ENCODE results near the gene GRAMD4.
"Not testable (repeated sequence)": the region's sequence is repeated elsewhere in the genome, so short reads cannot be mapped to it uniquely, and the experiment has no call there.

Gene GRAMD4

DNA sequence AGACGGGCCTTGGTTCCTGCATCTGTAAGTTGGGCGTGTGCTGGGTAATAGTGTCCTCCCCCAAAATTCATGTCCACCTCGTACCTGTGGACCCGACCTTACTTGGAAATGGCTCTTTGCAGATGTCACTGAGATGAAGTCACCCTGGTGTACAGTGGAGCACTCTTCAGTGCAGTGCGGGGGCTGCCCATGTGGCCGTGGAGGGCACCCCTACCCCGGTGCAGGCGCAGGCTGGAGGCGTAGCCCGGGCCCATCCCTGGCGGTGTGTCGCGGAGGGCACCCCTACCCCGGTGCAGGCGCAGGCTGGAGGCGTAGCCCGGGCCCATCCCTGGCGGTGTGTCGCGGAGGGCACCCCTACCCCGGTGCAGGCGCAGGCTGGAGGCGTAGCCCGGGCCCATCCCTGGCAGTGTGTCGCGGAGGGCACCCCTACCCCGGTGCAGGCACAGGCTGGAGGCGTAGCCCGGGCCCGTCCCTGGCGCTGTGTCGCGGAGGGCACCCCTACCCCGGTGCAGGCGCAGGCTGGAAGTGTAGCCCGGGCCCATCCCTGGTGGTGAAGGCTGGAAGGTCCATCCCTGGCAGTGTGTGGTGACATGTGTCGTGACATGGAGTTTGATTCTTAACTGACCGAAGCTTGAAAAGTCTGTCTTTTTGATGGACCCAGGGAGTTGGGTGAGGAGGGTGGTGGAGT lies 1.2 kb downstream of the GRAMD4 start:
- not testable (repeated sequence) for DNase-seq

DNA sequence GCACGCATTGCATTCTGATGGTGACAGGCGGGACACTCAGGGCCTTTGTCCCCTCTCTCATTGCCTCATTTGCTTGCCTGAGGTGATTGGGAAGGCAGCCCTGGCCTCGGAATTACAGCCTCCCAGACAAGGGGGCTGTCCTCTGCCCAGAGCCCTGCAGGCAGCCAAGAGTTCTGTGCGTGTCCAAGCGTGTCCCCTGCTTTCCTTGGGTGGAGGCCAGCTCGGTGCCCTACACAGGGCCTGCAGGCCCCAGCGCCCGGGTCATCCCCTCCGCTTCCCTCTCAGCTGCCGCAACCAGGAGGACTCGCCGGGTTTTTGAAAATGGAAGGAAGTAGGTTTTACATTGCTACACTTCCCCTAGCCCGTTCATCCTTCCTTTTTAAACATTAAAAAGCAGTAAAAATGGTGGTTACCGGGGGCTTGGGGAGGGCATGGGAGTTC lies 1.9 kb downstream of the GRAMD4 start:
- DNase-seq = no peak

DNA sequence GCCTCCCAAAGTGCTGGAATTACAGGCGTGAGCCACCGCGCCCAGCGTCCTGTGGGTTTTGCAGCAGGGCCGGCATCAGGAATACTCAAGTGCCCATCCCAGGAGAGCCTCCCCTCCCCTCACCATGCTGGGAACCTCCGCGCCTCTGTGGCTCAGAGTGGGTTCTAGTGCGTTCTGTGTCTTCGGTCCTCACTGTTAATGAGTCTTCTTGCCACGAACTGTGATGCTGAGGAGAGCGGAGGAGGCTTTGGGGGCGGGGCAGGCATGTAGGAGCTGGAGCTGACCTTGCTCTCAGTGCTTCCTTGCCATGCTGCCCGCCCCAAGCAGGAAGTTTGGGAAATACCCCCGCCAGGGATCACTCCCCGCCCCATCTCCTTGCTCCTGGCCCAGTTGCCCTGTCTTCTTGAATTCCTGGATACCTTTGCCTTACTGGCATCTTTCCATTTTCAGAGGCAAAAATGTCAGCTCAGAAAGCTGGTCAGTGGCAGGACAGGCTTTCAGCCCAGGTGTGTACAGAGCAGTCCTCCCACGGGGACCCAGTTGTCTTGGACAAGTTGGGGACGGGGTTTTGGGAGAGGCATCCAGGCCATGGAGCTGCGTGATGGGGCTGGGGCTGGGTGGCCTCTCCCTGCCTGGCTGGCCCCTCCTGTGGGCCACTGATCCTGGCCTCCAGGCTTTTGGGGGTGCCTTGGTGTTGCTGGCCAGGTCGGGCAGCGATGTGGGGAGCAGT lies 5.1 kb downstream of the GRAMD4 start:
- DNase-seq = no peak

DNA sequence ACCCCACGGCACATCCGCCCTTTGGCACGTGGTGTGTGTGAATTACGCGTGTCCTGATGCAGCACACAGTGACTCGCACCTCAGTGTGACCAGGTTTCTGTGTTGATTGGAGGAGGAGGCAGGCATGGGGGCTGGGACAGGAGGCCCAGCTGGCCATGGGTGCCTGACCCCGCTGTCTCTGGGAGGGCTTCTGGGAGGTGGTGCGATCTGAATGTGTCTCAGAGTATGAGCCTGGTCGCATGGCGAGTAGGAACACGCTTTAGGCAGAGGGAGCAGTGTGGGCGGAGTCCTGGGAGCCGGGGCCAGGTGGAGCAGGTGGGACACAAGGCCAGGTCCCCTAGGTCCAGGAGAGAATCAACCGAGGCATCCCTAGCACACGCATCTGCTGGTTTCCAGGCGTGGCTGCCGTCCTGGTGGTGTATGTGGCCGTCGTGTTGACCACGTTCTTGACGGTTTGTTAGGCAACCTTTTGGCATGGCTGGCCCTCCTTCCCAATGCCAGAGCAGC lies 5.7 kb downstream of the GRAMD4 start:
- no peak for DNase-seq

DNA sequence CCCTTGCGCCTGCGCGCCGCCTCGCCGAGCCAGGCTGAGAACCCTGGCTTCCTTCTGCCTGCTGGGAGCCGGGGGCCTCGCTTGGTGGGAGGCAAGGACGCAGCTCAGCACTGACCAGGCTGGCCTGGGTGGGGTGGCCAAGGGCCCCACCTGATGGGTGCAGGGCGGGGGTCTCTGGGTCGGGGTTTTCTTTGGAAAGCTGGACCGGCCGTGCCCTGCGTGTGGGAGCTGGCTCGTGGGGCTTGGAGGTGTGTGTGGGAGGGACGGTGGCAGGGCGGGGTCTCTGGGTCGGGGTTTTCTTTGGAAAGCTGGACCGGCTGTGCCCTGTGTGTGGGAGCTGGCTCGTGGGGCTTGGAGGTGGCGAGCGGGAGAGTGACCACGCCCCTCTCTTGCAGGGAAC lies 6.2 kb downstream of the GRAMD4 start:
- no peak for DNase-seq

DNA sequence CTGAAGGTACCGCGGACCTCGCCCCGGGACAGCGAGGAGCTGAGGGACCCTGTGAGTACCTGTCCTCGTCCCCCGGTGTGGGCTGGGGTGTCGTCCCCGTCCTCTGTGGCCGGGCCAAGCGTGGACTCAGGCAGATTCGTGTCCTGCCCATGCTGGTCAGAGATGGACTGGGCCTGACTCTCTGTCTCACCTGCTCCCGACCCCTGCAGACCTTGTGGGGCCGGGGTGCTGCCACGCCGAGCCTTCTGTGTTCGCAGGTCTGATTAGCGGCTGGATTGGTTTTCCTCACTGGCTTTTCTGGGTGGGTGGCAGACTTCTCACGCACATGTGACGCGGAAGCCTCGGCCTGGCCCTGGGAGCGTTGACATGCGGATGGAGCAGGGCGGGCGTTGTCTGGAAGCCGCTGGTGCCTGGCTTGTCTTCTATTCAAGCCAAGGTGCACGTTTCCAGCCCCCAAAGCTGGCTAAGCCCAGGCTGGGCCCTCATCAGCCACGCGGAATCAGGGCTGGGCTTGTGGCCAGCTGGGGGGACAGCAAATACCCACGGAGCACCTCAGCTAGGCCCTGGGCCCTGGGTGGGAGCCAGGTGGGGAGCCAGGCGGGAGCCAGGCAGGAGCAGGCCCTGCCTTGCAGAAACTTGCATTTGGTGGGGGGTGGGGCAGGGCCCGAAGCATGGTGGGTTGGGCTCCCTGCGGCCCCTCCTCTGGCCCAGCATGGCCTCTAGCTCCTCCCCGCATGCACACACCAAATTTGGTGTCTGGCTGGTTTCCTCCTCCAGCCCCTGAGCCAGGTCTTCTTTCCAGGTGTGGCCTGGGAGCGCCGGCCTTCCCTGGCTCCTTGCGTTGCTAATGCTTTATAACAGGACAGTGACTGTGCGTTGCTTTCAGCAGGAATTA lies 7.0 kb downstream of the GRAMD4 start:
- no peak for DNase-seq

DNA sequence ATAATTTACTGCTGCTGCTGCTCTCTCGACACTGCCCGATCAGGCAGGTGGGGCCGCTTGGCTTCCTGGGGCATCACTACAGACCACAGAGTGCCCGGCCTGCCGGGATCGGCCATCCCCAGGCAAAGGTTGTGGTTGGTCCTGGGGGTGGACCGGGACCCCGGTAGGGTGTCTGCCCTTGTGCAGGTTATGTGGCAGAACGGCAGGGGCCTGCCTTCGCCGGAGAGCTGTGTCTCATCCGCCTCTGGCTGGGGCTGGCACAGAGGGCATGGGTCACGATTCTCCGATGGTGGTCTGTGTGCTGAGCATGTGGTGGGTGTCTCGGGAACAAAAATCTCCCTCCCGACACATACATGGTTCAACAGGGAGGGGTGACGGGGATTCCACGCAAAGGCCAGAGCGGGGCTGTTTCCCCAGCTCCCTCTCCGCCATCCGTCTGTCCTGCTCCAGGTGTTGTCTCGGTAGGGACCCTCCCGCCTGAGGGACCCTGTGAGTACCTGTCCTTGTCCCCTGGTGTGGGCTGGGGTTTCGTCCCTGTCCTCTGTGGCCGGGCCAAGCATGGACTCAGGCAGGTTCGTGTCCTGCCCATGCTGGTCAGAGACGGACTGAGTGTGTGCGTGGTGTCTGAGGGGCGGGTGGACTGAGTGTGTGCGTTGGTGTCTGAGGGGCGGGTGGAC lies 7.8 kb downstream of the GRAMD4 start:
- no peak for DNase-seq

DNA sequence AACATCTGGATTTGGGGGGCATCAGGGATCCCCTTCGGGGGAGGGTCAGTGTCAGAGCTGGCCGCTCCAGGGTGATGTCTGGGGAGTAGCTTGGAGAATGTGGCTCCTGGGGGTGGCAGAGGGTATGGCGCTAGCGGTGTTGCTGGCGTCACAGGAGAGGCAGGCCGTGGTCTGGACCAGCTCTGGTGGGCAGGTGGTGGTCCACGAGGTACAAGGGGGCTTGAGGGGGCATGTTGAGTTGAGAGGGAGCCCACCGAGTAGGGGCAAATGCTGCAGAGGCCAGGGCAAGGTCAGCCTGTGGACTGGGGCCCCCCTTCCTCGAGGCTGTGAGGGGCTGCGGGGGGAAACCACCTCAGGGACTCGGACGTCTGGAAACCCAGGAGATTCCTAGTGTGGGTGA lies 8.6 kb downstream of the GRAMD4 start:
- DNase-seq = no peak

DNA sequence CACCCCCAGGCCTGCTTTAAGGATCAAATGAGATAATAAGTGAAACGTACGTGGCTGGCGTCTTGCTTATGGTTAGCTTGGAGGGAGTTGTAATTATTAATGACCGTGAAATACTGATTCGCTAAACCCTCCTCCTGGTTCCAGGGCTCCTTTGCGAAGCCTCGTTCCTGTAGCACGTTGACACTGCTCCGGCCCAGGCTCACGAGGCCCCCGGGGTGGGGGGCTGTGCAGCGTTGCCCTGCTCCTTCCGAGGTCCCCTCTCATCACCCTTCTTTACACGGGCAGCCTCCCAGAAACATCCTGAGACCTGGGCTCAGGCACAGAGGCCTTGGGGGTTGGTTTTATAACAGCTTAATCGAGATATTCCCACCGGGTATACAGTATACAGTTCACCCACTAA lies 9.1 kb downstream of the GRAMD4 start:
- DNase-seq = no peak

DNA sequence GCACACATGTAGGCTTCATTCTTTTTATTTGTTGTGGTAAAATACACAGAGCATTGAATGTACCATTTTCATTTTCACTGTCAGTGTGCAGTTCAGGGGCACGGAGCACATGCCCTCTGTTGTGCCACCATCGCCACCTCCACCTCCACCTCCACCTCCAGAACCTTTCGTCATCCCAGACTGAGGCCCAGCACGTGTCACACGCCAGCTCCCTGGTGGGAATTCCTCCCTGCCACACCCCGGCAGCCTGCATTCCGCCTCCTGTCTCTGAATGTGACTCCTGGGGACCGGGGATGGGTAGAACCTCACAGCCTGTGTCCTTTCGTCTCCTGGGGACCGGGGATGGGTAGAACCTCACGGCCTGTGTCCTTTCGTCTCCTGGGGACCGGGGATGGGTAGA lies 10.9 kb downstream of the GRAMD4 start:
- DNase-seq = no peak

DNA sequence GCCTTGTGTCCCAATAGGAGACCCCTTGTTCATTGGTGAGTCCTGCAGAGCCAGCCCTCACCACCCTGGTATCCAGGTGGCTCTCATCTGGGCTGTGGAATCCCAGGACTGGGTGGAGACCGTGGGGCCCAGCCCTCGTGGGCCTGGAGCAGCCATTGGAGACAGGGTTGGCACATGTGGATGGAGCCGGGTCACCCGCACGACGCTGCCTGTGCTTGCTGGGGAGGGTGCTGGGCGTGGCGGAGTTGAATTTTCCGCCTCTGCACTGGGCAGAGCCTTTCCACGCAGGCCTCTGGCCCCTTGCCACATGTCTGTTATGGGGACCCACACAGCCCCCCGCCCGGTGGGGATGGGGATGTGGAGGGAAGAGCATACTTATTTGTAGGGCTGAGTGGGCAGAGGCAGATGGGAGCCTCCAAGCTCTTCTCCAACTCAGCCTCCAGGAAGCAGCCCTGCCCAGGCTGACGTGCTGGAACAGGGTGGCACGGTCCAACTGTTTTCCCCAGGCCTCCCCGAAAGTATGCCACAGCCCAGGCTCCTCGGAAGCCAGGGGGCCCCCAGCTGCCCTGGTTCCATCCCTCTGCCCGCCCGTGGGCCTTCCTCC lies 12.6 kb downstream of the GRAMD4 start:
- no peak for DNase-seq

DNA sequence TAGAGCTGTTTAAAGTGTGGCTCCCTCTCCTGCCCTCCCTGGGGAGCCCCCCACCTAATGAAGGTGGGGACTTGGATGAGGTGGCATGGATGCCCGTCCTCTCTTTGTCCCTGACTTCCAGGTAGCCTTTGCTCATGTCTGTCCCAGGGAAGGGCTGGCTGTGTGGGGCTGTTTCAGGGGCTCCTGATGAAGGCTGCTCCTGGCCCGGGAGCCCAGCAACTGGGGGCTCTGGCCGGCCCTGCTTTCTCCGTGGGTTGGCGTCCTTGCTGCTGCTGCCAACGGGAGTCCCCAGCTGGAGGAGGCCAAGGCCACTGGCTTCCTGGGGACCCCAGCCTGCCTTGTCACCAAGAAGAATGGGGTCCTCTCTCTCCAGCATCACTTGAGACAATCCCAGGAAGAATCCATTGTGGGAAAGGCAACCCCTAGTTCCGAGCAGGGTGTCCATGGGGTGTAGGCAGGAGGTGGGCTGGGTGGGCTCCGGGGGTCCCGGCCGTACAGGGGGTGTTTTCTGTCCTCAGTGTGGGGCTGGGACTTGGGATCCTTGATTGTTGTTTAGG lies 13.2 kb downstream of the GRAMD4 start:
- no peak for DNase-seq

DNA sequence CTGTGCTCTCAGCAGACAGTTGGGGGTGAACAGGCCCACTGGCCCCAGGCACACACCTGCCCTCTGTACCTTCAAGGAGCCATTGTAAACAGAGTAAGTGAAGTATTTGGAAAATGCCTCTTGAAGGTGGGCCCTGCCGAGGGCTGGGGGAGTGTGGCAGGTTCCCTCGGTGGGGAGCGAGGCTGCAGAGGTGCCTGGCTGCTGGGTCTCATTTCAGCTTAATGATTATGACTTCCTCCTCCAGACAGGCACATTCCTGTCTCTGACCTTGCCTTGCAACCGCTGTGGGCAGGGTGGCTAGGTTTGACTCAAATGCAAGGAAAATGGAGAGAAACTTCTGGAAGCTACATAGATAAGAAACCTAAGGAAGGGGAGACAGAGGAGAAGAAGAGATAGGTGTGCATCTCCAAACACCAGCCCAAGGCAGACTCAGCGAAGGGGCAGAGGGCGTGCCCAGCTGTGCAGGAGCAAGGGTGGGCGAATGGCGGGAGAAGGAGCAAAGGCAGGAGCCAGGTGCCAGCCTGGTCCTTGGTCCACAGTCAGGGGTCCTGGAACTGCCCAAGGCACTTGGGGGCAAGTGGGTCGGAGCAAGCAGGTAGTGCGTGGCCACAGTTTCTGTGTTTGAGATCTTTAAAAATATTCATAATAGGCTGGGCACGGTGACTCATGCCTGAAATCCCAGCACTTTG lies 14.0 kb downstream of the GRAMD4 start:
- no peak for DNase-seq

DNA sequence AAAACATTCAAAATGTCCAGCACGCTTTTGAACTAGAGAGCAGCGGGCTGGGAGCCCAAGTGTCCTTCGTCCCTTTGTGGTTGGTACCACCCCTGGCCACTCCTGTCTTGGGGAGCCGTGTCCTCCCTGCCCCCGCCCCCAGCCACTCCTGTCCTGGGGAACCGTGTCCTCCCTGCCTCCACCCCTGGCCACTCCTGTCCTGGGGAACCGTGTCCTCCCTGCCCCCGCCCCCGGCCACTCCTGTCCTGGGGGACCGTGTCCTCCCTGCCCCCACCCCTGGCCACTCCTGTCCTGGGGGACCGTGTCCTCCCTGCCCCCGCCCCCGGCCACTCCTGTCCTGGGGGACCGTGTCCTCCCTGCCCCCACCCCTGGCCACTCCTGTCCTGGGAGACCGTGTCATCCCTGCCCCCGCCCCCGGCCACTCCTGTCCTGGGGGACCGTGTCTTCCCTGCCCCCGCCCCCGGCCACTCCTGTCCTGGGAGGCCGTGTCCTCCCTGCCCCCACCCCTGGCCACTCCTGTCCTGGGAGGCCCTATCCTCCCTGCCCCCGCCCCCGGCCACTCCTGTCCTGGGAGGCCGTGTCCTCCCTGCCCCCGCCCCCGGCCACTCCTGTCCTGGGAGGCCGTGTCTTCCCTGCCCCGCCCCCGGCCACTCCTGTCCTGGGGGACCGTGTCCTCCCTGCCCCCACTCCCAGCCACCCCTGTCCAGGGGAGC lies 14.9 kb downstream of the GRAMD4 start:
- not testable (repeated sequence) for DNase-seq

DNA sequence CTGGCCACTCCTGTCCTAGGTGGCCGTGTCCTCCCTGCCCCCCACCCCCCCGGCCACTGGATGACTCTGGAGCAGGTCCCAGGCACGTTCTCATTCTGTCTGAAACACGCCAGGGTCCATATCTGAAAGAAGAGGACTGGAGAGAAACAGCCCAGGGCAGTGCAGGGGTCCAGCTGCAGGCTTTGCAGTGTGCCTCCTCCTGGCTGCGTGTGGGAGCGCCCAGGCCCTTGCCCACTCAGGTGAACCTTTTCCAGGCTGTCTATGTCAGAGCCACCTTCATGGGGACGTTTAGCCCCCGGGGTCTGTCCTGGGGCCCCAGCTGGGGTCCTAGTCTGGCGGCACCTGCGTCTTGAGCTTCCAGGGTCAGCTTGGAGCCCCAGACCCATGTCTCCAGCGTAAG lies 15.6 kb downstream of the GRAMD4 start:
- no peak for DNase-seq

DNA sequence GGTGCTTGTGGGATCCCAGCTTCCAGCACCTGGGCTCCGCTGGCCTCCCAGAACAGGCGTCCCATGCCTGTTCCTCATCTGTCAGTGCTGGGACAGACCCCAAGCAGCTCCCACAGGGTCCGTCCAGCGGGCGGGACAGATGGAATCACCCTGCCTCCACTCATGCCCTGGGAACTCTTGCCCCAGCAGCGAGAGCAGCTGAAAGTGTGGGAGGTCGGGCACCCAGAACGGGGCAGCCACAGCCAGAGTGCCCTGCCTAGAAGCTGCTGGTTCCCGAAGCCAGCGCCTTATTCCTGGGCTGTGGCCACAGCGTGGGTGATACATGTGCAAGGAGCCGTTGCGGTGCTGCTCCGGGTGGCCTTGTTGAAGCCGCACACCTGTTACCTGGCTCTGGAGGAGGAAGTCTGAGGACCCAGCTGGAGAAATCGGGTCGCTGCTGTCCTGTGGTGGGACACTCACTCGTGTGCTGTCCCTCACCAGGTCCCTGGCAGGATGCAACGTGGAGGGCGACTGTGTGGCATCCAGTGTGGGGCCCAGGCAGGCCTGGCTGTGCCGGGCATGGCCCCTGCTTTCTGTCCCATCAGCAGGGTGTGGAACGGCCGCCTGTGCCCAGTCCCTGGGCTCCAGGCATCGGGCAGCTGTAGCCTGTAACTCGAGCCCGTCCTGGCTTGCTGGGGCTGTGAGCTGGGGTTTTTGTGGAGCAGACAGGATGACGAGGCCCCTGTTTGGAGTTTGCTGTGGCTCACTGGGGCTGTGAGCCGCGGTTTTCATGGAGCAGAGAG lies 16.2 kb downstream of the GRAMD4 start:
- no peak for DNase-seq

DNA sequence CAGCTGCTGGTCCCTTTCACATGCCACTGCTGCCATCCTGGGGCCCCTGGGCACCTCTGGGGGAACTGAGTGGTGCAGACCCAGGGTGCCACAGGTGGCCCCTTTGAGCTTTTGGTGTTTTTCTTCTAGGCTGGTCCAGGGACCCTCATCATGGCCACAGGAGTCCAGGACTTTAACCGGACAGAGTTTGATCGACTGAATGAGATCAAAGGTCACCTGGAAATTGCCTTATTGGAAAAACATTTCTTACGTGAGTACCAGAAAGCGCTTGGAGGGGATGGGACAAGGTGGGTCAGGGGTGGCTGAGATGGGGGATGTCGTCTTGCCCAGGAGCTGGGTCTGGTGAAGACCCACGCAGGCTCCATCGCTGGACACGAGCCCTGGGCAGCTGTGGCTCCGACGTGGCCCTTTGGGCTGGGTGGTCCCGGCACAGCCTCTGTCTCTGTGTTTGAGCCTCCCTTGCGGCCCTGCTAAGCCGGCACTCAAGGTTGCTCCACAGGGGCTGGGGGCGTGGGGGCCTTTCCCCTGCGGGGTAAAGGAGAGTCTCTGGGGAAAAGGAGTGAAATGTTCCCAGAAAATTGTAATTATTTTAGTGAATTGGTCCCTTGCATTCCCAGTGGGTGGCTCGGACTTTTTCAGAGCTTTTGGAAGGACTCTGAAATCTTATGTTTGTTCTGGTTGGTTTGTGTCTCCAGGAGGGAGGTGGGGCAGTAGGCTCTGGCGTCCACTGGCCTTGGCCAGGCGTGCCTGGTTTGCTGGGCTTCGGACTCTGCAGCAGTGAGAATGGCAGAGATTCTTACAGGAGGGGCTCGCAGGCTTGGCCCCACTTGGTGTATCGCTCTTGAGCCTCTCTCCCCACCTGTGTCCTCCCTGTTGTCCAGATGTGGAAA lies 17.8 kb downstream of the GRAMD4 start:
- DNase-seq = no peak

DNA sequence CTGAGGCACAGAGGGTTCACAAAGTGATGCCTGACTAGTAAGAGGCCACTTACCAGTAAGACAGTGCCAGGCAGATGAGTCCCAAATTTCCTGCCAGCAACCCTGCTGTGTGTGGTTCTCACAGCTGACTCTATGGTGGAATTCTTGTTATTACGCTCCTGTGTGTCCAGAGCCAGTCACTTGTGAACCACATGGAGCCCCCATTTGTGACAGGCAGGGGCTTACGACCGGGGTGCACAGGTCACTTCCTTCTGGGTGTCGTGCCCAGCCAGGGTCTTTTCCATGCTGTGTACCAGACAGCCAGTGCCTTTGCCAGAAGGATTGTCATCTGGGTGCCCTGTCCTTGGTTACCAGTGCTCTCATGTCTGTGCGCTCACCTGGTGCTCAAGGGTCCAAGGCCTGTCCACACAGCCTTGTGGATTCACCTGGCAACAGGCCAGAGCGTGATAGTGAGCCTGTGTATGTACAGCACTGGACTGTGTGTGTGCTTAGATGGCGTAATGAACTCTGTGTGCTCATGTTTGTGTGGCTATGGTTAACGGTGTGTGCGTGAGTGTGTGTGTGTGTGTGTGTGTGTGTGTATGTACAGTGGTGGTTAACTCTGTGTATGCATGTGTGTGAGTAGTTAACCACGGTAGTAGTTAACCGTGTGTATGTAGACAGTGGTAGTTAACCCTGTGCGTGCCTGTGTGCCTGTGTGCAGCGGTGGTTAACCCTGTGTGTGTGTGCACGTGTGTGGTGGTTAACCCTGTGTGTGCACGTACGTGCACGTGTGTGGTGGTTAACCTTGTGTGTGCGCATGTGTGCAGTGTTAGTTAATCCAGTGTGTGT lies 18.6 kb downstream of the GRAMD4 start:
- DNase-seq = no peak
